ENCODE data around the gene SMG9. TPM values are rescaled to one million over a fixed set of nuclear protein-coding genes. Genes with fewer than 3 reads are reported as not detected.

SMG9 gene
- total RNA-seq, 2 donors from 2014 or later = 85.3 to 96.4 TPM

GRCh38 chr19:43763473-43763939, 8.7 kb upstream of the SMG9 start:
- H3K4me1 Mint-ChIP-seq (ENCODE audit: low read depth) = peaks cover 81% of the 10 kb centered on the region

DNA sequence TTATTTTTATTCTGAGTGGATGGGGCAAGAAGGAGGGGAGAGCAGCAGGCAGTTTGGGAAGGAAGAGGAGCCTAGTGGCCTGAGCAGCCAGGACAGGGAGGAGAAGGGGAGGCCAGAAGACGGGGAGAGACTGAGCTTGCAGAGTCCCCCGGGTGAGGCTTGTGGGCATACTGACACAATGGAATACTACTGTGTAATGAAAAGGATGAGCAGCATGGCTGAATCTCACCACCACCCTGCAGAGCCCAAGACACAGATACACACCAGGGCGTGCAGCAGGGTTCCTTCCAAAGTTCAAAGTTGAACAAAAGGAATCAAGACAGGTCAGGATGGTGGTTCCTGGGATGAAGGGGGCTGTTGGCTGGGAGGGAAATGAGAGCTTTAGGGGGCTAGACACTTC, 8.1 kb upstream of the SMG9 start:
- ATAC-seq (replicated peaks in 1 of 2) = no peak
- Mint-ChIP-seq H3K4me1 (ENCODE audit: low read depth) (peaks cover 79% of the 10 kb centered on the region), H3K9me3 (no peaks in the 10 kb centered on the region), H3K27ac (peak overlapping the region; percentile 59), H3K27me3 (ENCODE audit: low read depth) (no peaks in the 10 kb centered on the region), H3K4me3 (peak overlapping the region; percentile 10 to 56), H3K36me3 (ENCODE audit: insufficient read depth in 2 of 2) (peaks cover 6 to 16% of the 10 kb centered on the region in 2 donors)
- DNase-seq = no peak

More at GRCh38 chr19:43763473-43763939, 8.7 kb upstream of the SMG9 start:
- H3K9me3 Mint-ChIP-seq = no peaks in the 10 kb centered on the region
- H3K27me3 Mint-ChIP-seq (ENCODE audit: low read depth) = no peaks in the 10 kb centered on the region
- peak overlapping the region; percentile 56 to 63 for H3K4me3 Mint-ChIP-seq
- H3K36me3 Mint-ChIP-seq (ENCODE audit: insufficient read depth in 2 of 2) = peaks cover 6 to 14% of the 10 kb centered on the region in 2 donors
- ATAC-seq (replicated peaks in 1 of 2) = peak in 1 of 2 donors; percentile 1
- peak overlapping the region; percentile 59 for H3K27ac Mint-ChIP-seq
- peak in 1 of 2 donors; percentile 42 for DNase-seq

DNA sequence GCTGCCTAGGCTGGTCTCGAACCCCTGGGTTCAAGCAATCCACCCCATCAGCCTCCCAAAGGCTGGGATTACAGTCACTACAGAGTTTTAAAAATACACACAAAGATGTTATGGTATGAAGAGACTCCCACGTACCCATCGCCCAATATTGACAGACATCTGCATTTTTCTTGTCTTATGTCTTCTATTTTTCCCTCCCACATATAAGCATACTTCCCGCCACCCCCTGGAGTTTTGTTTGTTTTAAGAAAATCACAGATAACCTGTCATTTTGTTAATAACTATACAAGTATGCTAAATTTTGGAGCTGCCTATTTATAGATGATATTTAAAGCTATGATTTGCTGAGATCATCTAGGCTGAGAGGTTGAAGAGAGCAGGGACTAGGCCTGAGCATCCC, 6.2 kb upstream of the SMG9 start:
- H3K27me3 Mint-ChIP-seq (ENCODE audit: low read depth) = no peaks in the 10 kb centered on the region
- H3K27ac Mint-ChIP-seq = peak overlapping the region; percentile 30
- H3K9me3 Mint-ChIP-seq = no peaks in the 10 kb centered on the region
- ATAC-seq (replicated peaks in 1 of 2) (no peak), DNase-seq (no peak)
- H3K4me3 Mint-ChIP-seq = no peak overlapping the region
- peaks cover 79% of the 10 kb centered on the region for H3K4me1 Mint-ChIP-seq (ENCODE audit: low read depth)
- peaks cover 6 to 14% of the 10 kb centered on the region in 2 donors for H3K36me3 Mint-ChIP-seq (ENCODE audit: insufficient read depth in 2 of 2)

GRCh38 chr19:43759515-43759914, 4.8 kb upstream of the SMG9 start:
- H3K27ac Mint-ChIP-seq = no peak overlapping the region
- H3K4me1 Mint-ChIP-seq (ENCODE audit: low read depth) = peaks cover 78% of the 10 kb centered on the region

GRCh38 chr19:43755256-43755801, 567 bp upstream of the SMG9 start:
- H3K4me3 Mint-ChIP-seq = peak overlapping the region; percentile 96 to 98
- H3K9me3 Mint-ChIP-seq = peaks cover 0 to 2% of the 10 kb centered on the region in 2 donors
- DNase-seq = peak; percentile 82 to 88
- peaks cover 21 to 22% of the 10 kb centered on the region in 2 donors for H3K36me3 Mint-ChIP-seq (ENCODE audit: insufficient read depth in 2 of 2)
- peak overlapping the region; percentile 98 for H3K27ac Mint-ChIP-seq
- H3K27me3 Mint-ChIP-seq (ENCODE audit: low read depth) = no peaks in the 10 kb centered on the region
- ATAC-seq (replicated peaks in 1 of 2) = no peak
- peaks cover 82% of the 10 kb centered on the region for H3K4me1 Mint-ChIP-seq (ENCODE audit: low read depth)

More at GRCh38 chr19:43759515-43759914, 4.8 kb upstream of the SMG9 start:
- no peaks in the 10 kb centered on the region for H3K9me3 Mint-ChIP-seq
- no peaks in the 10 kb centered on the region for H3K27me3 Mint-ChIP-seq (ENCODE audit: low read depth)
- ATAC-seq (replicated peaks in 1 of 2) (no peak), DNase-seq (no peak)
- peaks cover 7 to 18% of the 10 kb centered on the region in 2 donors for H3K36me3 Mint-ChIP-seq (ENCODE audit: insufficient read depth in 2 of 2)
- no peak overlapping the region for H3K4me3 Mint-ChIP-seq

DNA sequence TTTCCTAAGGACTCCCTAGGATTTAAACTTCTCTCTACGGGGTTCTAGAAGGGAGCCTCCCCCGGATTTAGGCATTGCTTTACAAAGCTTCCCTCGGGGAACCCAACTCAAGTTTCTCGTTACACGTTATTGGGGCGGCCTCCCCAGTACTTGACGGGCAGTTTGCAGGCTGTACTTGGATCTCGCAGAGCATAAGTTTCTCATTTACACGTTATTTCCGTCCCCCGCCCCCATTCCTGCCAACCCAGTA, 584 bp downstream of the SMG9 start:
- Mint-ChIP-seq H3K27me3 (ENCODE audit: low read depth) (no peaks in the 10 kb centered on the region), H3K36me3 (ENCODE audit: insufficient read depth in 2 of 2) (peaks cover 24% of the 10 kb centered on the region in 2 donors), H3K9me3 (peaks cover 0 to 2% of the 10 kb centered on the region in 2 donors), H3K4me3 (peak overlapping the region; percentile 96 to 98), H3K4me1 (ENCODE audit: low read depth) (peaks cover 84% of the 10 kb centered on the region), H3K27ac (peak overlapping the region; percentile 94)
- DNase-seq = no peak
- no peak for ATAC-seq (replicated peaks in 1 of 2)

DNA sequence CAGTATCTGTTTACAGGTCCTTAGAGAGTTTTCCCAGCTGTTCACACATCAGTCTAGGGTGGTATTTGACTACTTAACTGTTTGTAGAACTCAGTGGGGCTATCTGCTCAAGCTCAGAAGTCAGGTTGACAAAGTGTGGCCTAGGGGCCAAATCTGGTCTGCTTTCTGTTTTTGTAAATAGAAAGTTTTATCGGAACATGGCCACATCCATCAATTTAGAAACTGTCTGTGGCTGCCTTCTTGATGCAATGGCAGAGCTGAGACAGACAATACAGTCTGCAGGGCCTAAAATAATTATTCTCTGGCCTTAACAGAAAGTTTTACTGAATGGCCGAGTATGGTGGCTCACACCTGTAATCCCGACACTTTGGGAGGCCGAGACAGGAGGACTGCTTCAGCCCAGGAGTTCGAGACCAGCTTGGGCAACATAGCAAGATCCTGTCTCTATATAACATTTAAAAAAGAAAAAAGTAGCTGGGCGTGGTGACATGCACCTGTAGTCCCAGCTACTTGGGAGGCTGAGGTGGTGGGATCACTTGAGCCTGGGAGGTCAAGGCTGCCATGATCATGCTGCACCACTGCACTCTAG, 2.4 kb downstream of the SMG9 start:
- Mint-ChIP-seq H3K36me3 (ENCODE audit: insufficient read depth in 2 of 2) (peaks cover 28 to 34% of the 10 kb centered on the region in 2 donors), H3K27me3 (ENCODE audit: low read depth) (no peaks in the 10 kb centered on the region), H3K27ac (peak overlapping the region; percentile 94), H3K4me3 (peak overlapping the region; percentile 65 to 96), H3K4me1 (ENCODE audit: low read depth) (peaks cover 80% of the 10 kb centered on the region), H3K9me3 (peaks cover 0 to 2% of the 10 kb centered on the region in 2 donors)
- peak; percentile 19 to 33 for DNase-seq
- ATAC-seq (replicated peaks in 1 of 2) = no peak

DNA sequence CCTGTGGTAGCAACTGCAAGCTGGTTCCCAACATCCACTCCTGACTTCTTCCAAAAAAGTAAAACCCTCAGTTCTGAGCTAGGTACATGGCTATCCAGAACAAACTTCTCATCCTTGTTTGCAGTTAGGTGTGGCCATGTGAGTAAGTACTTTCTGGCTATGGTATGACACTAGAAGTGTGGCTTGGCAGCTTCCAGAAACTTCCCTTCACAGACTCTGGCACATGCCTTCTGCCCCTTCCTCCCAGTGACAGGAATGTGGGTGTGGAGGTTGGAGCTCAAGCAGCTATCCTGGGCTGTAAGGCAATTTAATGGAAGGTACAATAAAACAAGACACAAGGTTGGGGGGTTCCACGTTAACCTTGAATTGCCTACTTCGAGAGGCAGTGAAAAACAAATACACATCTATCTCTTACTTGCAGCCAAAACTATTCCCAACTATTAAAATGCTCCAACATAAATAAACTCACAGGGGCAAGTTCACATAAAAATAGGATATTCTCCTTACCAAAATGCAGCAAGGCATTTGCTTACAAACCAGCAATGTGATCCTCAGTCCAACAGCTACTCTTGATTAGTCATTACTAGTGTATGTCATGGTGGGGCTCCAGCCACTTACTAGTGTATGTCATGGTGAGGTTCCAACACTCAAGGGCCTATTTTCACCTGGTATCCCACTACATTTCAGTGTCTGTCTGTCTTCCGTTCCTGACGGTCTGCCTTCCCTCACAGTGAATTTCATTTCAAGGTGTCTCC, 3.1 kb downstream of the SMG9 start:
- H3K36me3 Mint-ChIP-seq (ENCODE audit: insufficient read depth in 2 of 2) = peaks cover 26 to 37% of the 10 kb centered on the region in 2 donors
- peaks cover 73% of the 10 kb centered on the region for H3K4me1 Mint-ChIP-seq (ENCODE audit: low read depth)
- ATAC-seq (replicated peaks in 1 of 2) (no peak), DNase-seq (peak; percentile 28 to 39)
- peak overlapping the region; percentile 94 for H3K27ac Mint-ChIP-seq
- peak overlapping the region; percentile 65 to 88 for H3K4me3 Mint-ChIP-seq
- no peaks in the 10 kb centered on the region for H3K27me3 Mint-ChIP-seq (ENCODE audit: low read depth)
- H3K9me3 Mint-ChIP-seq = peaks cover 0 to 2% of the 10 kb centered on the region in 2 donors

DNA sequence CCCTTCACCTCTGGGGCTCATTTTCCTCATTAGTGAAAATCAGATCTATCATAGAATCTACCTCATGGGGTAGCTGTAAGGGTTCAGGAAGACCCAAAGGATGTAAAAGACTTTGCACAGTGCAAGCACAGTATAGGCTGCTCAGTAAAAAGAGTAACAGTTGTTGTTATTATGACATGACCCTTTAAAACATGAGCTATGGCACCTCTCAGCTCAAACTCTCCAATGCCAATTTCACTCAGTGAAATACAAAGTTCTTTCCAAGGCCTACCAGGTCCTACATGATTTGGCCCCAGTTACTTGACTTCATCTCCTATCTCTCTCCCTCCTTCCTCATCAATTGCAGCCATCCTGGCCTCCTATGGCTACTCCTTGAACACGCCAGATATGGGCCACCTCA, 4.9 kb downstream of the SMG9 start:
- H3K4me3 Mint-ChIP-seq = no peak overlapping the region
- peak overlapping the region; percentile 27 for H3K27ac Mint-ChIP-seq
- peaks cover 63% of the 10 kb centered on the region for H3K4me1 Mint-ChIP-seq (ENCODE audit: low read depth)
- peaks cover 26 to 34% of the 10 kb centered on the region in 2 donors for H3K36me3 Mint-ChIP-seq (ENCODE audit: insufficient read depth in 2 of 2)
- H3K9me3 Mint-ChIP-seq = peaks cover 0 to 2% of the 10 kb centered on the region in 2 donors
- DNase-seq (no peak), ATAC-seq (replicated peaks in 1 of 2) (no peak)
- no peaks in the 10 kb centered on the region for H3K27me3 Mint-ChIP-seq (ENCODE audit: low read depth)

DNA sequence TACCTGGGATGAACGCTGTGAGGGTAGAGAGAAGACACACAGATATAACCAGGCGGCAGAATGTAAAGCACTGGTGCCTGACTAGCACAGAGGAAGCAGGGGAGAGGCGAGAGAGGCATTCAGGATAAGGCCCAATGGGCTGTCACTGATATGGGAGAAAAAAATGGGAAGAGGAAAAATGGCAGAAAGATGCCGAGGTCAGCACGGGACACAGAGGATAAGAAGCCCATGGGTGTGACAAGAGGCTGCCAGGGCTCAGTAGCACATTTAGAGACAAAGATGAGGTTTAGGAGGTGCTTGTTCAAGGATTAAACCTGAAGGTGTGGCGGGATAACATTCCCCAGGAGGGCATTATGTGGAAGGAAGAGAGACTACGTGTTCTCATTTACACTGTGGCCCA, 5.6 kb downstream of the SMG9 start:
- Mint-ChIP-seq H3K9me3 (peaks cover 0 to 2% of the 10 kb centered on the region in 2 donors), H3K4me3 (no peak overlapping the region)

GRCh38 chr19:43748685-43749084, 6.1 kb downstream of the SMG9 start:
- Mint-ChIP-seq H3K4me3 (no peak overlapping the region), H3K9me3 (peaks cover 0 to 2% of the 10 kb centered on the region in 2 donors), H3K4me1 (ENCODE audit: low read depth) (peaks cover 59% of the 10 kb centered on the region), H3K27ac (peak overlapping the region; percentile 76), H3K36me3 (ENCODE audit: insufficient read depth in 2 of 2) (peaks cover 36 to 38% of the 10 kb centered on the region in 2 donors), H3K27me3 (ENCODE audit: low read depth) (no peaks in the 10 kb centered on the region)
- DNase-seq (no peak), ATAC-seq (replicated peaks in 1 of 2) (no peak)

More for the DNA sequence above, 5.6 kb downstream of the SMG9 start:
- ATAC-seq (replicated peaks in 1 of 2) = no peak
- Mint-ChIP-seq H3K36me3 (ENCODE audit: insufficient read depth in 2 of 2) (peaks cover 32 to 33% of the 10 kb centered on the region in 2 donors), H3K27ac (peak overlapping the region; percentile 76), H3K27me3 (ENCODE audit: low read depth) (no peaks in the 10 kb centered on the region), H3K4me1 (ENCODE audit: low read depth) (peaks cover 63% of the 10 kb centered on the region)
- DNase-seq = no peak

- DNase-seq = no peak
- peaks cover 37 to 38% of the 10 kb centered on the region in 2 donors for H3K36me3 Mint-ChIP-seq (ENCODE audit: insufficient read depth in 2 of 2)
- peaks cover 54% of the 10 kb centered on the region for H3K4me1 Mint-ChIP-seq (ENCODE audit: low read depth)
- peaks cover 0 to 2% of the 10 kb centered on the region in 2 donors for H3K9me3 Mint-ChIP-seq
- no peaks in the 10 kb centered on the region for H3K27me3 Mint-ChIP-seq (ENCODE audit: low read depth)
- peak overlapping the region in 1 of 2 donors; percentile 52 for H3K4me3 Mint-ChIP-seq
- peak overlapping the region; percentile 62 for H3K27ac Mint-ChIP-seq
- ATAC-seq (replicated peaks in 1 of 2) = no peak
Measured at GRCh38 chr19:43748205-43748594, 6.6 kb downstream of the SMG9 start.

DNA sequence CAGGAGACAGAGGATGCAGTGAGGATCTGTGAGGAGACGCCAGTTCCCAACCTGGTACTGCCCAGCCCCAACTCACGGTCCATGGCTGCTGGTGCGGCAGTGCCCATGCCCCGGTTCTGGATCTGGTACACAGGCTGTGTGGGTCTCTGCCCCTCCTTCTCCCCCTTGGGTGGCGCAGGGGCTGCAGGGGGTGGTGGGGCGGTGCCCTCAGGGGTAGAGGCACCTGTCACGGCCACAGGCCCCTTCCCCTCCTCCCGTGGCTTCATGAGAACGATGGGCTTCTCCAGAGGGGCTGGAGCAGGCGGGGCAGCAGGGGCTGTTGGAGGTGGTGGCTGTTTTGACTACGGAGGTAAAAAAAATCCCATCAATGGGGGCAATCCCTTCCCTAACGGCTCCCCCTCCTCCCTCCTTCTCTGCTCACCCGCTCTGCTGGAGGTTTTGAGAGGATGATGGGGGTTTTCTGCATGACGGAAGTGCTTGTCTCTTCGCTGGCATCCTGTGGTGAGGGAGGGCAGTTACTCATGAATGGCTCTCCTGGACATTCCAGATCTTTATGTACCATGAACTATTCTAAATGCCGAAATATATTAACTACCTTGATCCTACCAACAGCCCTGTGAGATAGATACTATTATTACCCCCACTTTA, 7.1 kb downstream of the SMG9 start:
- Mint-ChIP-seq H3K9me3 (no peaks in the 10 kb centered on the region), H3K4me1 (ENCODE audit: low read depth) (peaks cover 49% of the 10 kb centered on the region), H3K4me3 (peak overlapping the region; percentile 15 to 52), H3K36me3 (ENCODE audit: insufficient read depth in 2 of 2) (peaks cover 36 to 39% of the 10 kb centered on the region in 2 donors), H3K27me3 (ENCODE audit: low read depth) (no peaks in the 10 kb centered on the region), H3K27ac (peak overlapping the region; percentile 62)
- ATAC-seq (replicated peaks in 1 of 2) (peak in 1 of 2 donors; percentile 28), DNase-seq (peak in 1 of 2 donors; percentile 15)
